Small intestine (tissue), 7 donors: ENCODE data around the gene TJAP1. TPM values are rescaled to one million over a fixed set of nuclear protein-coding genes. Genes with fewer than 3 reads are reported as not detected.

ENCODE experiments used
- DNase-seq, 2 donors: peaks; one replicate each; pipeline versions ENCODE4 v3.0.0 to v3.0.0-alpha.2; 2013
- FAIRE-seq: peaks from 2 replicates; lab custom pipeline; 2012; peaks lifted over from hg19 to GRCh38; lab: Jason Lieb, UNC
- H3K27ac ChIP-seq, 3 donors: one replicate each; pipeline ENCODE4 v1.5.1; 2013; ENCODE audit warnings: low read length in 2 of 3, mild to moderate bottlenecking in 2 of 3, control low read depth in 1 of 3, inconsistent platforms in 1 of 3, low read depth in 1 of 3, moderate library complexity in 1 of 3
- H3K27me3 ChIP-seq, 3 donors: one replicate each; pipeline ENCODE4 v1.6.1; 2013; ENCODE audit warnings: low read length in 3 of 3, inconsistent platforms in 1 of 3; ENCODE audit not compliant: control insufficient read depth in 3 of 3, insufficient read depth in 3 of 3
- H3K36me3 ChIP-seq, 3 donors: one replicate each; pipeline ENCODE4 v1.6.1; 2013; ENCODE audit warnings: low read length in 3 of 3, inconsistent platforms in 1 of 3, low read depth in 1 of 3, mild to moderate bottlenecking in 1 of 3, moderate library complexity in 1 of 3; ENCODE audit not compliant: control insufficient read depth in 3 of 3, insufficient read depth in 2 of 3
- H3K4me1 ChIP-seq, 3 donors: one replicate each; pipeline ENCODE4 v1.6.1; 2013; ENCODE audit warnings: low read length in 2 of 3, inconsistent platforms in 1 of 3, low read depth in 1 of 3, mild to moderate bottlenecking in 1 of 3, moderate library complexity in 1 of 3; ENCODE audit not compliant: control insufficient read depth in 3 of 3, insufficient read depth in 2 of 3
- H3K4me3 ChIP-seq, 3 donors: one replicate each; pipeline ENCODE4 v1.5.1; 2013; ENCODE audit warnings: low read length in 3 of 3, control low read depth in 1 of 3, inconsistent platforms in 1 of 3, low read depth in 1 of 3, mild to moderate bottlenecking in 1 of 3, moderate library complexity in 1 of 3
- H3K9me3 ChIP-seq, 2 donors: one replicate each; pipeline ENCODE4 v1.6.1; 2013; ENCODE audit warnings: low read depth in 1 of 2, low read length in 1 of 2; ENCODE audit not compliant: control insufficient read depth in 2 of 2, insufficient read depth in 1 of 2
- WGBS, 3 donors: extraction: QIAGEN DNeasy Blood & Tissue Kit; methylation state at CpG; one replicate each; pipeline ENCODE4 v1.1.7; 2013; 5-methylcytosine and 5-hydroxymethylcytosine counted together
- polyA plus RNA-seq, 4 donors: library from polyadenylated mRNA; stranded (reverse) in 3 of 4; unstranded in 1 of 4; fragments of 200-250 nt in 3 of 4; fragments of 120-200 nt in 1 of 4; gene quantifications; one replicate each; pipeline versions ENCODE4 v1.2.1 to v1.2.3, GENCODE V29; 2013
- donor health status: healthy with polysubstance abuse.
- donor health status: control.
- donor health status: control.
- donor health status: Bipolar disorder and iron deficiency.
- donor health status: healthy.

The TJAP1 gene
- polyA plus RNA-seq, 4 donors = 17.2 to 34.5 (median 29.8) TPM

GRCh38 chr6:43504756-43505593 lies 27.6 kb downstream of the TJAP1 start:
- H3K27ac ChIP-seq = no peak overlapping the region
- peaks cover 0 to 16% (median 0%) of the 10 kb centered on the region in 3 donors for H3K27me3 ChIP-seq
- no peak overlapping the region for H3K4me3 ChIP-seq
- H3K4me1 ChIP-seq = peaks cover 0 to 20% (median 2%) of the 10 kb centered on the region in 3 donors
- DNase-seq (no peak), FAIRE-seq (no peak)
- WGBS, 3 donors = 91 to 95% (median 93%) methylated on average over 21 to 26 of the region's 26 CpGs
- no peaks in the 10 kb centered on the region for H3K9me3 ChIP-seq
- peaks cover 10 to 62% (median 18%) of the 10 kb centered on the region in 3 donors for H3K36me3 ChIP-seq

- DNase-seq (no peak), FAIRE-seq (no peak)
- H3K27ac ChIP-seq = no peak overlapping the region
- H3K4me1 ChIP-seq = peaks cover 0 to 24% (median 2%) of the 10 kb centered on the region in 3 donors
- H3K27me3 ChIP-seq = peaks cover 0 to 16% (median 0%) of the 10 kb centered on the region in 3 donors
- H3K36me3 ChIP-seq = peaks cover 9 to 56% (median 12%) of the 10 kb centered on the region in 3 donors
- no peak overlapping the region for H3K4me3 ChIP-seq
- whole genome bisulfite sequencing, 3 donors = 73 to 78% (median 77%) methylated on average over 6 of the region's 6 CpGs
- H3K9me3 ChIP-seq = no peaks in the 10 kb centered on the region
Measured at GRCh38 chr6:43505718-43506117, 28.3 kb downstream of the TJAP1 start.

- no peak overlapping the region for H3K27ac ChIP-seq
- no peak for DNase-seq
- 82 to 91% (median 85%) methylated on average over 3 of the region's 3 CpGs for WGBS, 3 donors
- peaks cover 5 to 54% (median 9%) of the 10 kb centered on the region in 3 donors for H3K36me3 ChIP-seq
- peaks cover 0 to 16% (median 0%) of the 10 kb centered on the region in 3 donors for H3K27me3 ChIP-seq
- peaks cover 0 to 27% (median 3%) of the 10 kb centered on the region in 3 donors for H3K4me1 ChIP-seq
- no peaks in the 10 kb centered on the region for H3K9me3 ChIP-seq
- no peak for FAIRE-seq
- no peak overlapping the region for H3K4me3 ChIP-seq
Measured at GRCh38 chr6:43506171-43506570, 28.8 kb downstream of the TJAP1 start.

- H3K9me3 ChIP-seq = no peaks in the 10 kb centered on the region
- no peak for FAIRE-seq
- WGBS, 3 donors = 20 to 28% (median 22%) methylated on average over 14 of the region's 14 CpGs
- no peak overlapping the region for H3K4me3 ChIP-seq
- H3K27ac ChIP-seq = peak overlapping the region in 1 of 3 donors; percentile 7
- peaks cover 3 to 57% (median 7%) of the 10 kb centered on the region in 3 donors for H3K36me3 ChIP-seq
- H3K27me3 ChIP-seq = peaks cover 0 to 16% (median 0%) of the 10 kb centered on the region in 3 donors
- H3K4me1 ChIP-seq = peaks cover 0 to 27% (median 4%) of the 10 kb centered on the region in 3 donors
- DNase-seq = peak; percentile 85 to 93
Measured at GRCh38 chr6:43506667-43507471, 29.5 kb downstream of the TJAP1 start.

- DNase-seq (peak in 1 of 2 donors; percentile 25), FAIRE-seq (no peak)
- H3K4me3 ChIP-seq = no peak overlapping the region
- WGBS, 3 donors = 54 to 66% (median 56%) methylated on average over 8 of the region's 8 CpGs
- peaks cover 0 to 16% (median 0%) of the 10 kb centered on the region in 3 donors for H3K27me3 ChIP-seq
- H3K9me3 ChIP-seq = no peaks in the 10 kb centered on the region
- H3K27ac ChIP-seq = no peak overlapping the region
- H3K36me3 ChIP-seq = peaks cover 12 to 58% (median 17%) of the 10 kb centered on the region in 3 donors
- H3K4me1 ChIP-seq = peaks cover 0 to 27% (median 4%) of the 10 kb centered on the region in 3 donors
Measured at GRCh38 chr6:43508481-43509141, 31.2 kb downstream of the TJAP1 start.

- peak overlapping the region; percentile 6 to 67 (median 33) for H3K4me3 ChIP-seq
- DNase-seq = peak in 1 of 2 donors; percentile 40
- WGBS, 3 donors = 8 to 11% (median 8%) methylated on average over 38 to 69 of the region's 69 CpGs
- FAIRE-seq = no peak
- no peak overlapping the region for H3K27ac ChIP-seq
- no peaks in the 10 kb centered on the region for H3K9me3 ChIP-seq
- peaks cover 0 to 27% (median 4%) of the 10 kb centered on the region in 3 donors for H3K4me1 ChIP-seq
- peaks cover 0 to 16% (median 0%) of the 10 kb centered on the region in 3 donors for H3K27me3 ChIP-seq
- peaks cover 12 to 55% (median 15%) of the 10 kb centered on the region in 3 donors for H3K36me3 ChIP-seq
Measured at GRCh38 chr6:43509142-43509983, 32.0 kb downstream of the TJAP1 start.

GRCh38 chr6:43509984-43510826 lies 32.8 kb downstream of the TJAP1 start, which contains the start of gene LRRC73:
LRRC73 (minus strand) TSS chr6:43510346; CDS start chr6:43509785, 561 bp downstream.
- Histone ChIP-seq H3K4me3 (peak within 1 kb of the TSS; percentile 33 to 67 (median 41)), H3K9me3 (no peaks in the 10 kb centered on the region), H3K4me1 (peaks cover 0 to 29% (median 4%) of the 10 kb centered on the region in 3 donors), H3K27me3 (peaks cover 0 to 16% (median 0%) of the 10 kb centered on the region in 3 donors), H3K27ac (peak within 1 kb of the TSS; percentile 49 to 82 (median 78)), H3K36me3 (peaks cover 12 to 51% (median 15%) of the 10 kb centered on the region in 3 donors)
- 3 to 9% (median 6%) methylated on average over 58 to 96 of the region's 96 CpGs for WGBS, 3 donors
- DNase-seq (peak; percentile 87 to 92), FAIRE-seq (no peak)
